GM19043 (cell line): Measurements from ENCODE around the gene CAMK2D.
"Not testable (repeated sequence)": the region's sequence is repeated elsewhere in the genome, so short reads cannot be mapped to it uniquely, and the experiment has no call there.

ENCODE experiments used
- ATAC-seq: cut with Tn5 transposase; IDR thresholded peaks from one replicate; pipeline ENCODE4 v1.9.1; 2021; ENCODE audit warnings: low read depth; ENCODE audit not compliant: unreplicated experiment

CAMK2D gene

DNA sequence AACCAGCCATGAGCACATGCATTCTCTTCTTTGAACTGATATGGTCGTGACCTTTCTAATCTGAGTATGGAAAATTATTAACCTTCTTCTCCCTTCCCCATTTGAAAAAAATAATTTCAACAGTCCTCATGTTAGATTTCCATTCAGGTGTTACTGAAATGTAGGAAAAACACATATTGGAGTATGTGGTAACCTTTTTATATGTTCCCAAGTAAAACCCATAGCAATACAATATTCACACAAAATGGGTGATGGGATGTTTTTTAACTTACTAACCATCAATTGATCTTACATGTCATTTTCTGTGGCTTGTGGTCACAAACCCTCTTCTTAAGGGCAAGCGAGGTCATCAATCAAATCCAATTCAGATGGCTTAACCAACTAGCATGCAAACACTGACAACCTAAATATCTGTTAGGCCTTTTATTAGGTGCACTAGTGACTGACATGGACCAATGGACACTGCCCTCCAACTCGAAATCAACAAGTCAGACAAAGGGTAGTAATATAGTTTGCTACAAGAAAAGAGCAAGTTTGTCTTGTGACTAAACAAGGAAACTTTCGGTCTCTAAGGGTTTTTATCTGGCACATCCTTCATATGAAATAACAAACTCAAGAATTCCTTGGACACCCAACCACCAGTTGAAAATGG, 74.3 kb downstream of the CAMK2D start:
- ATAC-seq, result no peak

DNA sequence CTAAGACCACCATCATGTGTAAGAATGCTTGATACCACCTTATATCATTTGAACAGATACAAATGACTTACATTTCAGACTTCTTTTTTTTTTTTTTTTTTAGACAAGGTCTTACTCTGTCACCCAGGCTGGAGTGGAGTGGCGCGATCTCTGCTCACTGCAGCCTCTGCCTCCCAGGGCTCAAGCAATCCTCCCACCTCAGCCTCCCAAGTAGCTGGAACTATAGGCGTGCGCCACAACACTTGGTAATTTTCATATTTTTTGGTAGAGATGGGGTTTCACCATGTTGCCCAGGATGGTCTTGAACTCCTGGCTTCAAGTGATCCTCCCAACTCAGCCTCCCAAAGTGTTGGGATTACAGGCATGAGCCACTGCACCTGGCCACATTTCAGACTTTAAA, 76.4 kb downstream of the CAMK2D start:
- ATAC-seq, result not testable (repeated sequence)

- no peak for ATAC-seq
Measured at GRCh38 chr4:113684534-113685091, 76.9 kb downstream of the CAMK2D start.

DNA sequence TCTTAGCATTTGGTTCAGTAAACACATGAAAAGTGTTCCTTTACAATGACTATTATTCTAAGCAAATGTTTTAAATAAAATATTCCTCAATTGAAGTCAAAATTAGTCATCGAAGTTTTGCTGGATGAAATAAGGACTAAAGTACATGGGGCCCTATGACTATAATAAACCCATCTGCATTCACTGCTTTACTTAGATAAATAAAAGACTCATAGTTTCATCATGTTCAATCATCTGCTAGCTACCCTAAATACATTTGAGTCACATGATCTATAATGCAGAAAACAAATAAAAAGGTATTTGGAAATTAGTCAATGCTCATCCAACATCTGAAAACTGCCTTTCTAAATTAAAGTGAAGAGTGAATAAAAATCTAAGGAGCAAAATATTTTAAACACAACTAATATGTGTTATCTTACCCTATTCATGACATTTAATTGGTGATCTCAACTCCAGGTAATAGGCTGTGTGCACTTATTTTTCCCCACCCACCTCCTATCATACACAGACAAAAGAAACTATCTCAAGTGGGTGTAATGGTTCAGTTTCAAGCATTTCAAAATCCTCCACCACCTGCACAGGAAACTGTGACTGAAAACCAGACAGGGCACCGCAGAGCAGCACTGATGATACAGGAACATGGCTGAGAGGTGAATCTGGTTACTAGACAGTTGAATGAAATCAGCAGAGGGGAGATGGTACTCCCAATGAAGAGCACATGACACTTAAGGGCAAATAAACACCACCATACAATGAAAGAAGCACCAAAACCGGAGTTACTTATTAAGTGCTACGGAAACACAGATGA, 78.6 kb downstream of the CAMK2D start:
- ATAC-seq, result peak; percentile 93

- no peak for ATAC-seq
Measured at GRCh38 chr4:113678641-113679040, 82.9 kb downstream of the CAMK2D start.

GRCh38 chr4:113677325-113677724, 84.2 kb downstream of the CAMK2D start:
- no peak for ATAC-seq

DNA sequence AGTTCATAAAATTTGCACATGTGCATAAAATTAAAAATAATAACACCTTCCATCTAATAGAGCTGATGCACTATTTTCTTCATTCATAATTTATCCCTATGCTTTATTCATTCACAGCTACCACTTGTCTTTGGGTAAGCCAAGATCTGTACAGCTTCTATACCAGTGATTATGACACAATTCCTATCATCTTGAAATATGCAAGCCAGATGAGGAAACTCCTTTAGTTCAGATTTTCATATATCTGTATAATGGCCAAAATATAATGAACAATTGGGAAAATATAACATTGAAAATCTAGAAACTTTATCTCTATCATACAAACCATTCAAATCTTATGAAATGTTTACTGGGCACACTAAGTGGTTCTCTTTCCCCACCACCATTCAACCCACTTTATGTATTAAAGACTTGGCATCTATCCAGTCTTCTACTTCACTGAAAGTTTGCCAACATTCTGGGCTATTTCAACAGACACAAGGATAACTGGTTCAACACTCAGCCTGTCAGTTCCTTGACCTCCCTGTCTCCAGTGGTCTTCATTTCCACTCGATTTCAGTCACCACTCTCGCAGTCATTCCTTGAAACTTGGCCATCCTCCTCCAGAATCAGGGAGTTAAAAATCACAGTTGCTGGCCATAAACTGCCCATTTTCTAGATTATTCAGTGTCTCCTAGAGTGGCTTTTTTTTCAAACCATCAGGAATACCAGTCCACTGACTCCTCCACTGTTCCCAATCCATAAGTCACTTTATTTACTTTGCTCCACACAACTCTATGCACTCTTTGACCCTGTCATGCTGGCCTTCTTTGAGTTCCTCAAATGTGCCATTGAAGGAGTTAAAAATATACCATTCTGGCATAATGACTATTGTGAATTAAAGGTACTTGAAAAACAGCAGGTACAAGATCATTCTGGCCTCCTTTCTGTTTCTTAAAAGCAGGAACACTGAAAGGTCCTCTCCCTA, 85.5 kb downstream of the CAMK2D start:
- ATAC-seq, result no peak

GRCh38 chr4:113674733-113675132, 86.8 kb downstream of the CAMK2D start:
- no peak for ATAC-seq

DNA sequence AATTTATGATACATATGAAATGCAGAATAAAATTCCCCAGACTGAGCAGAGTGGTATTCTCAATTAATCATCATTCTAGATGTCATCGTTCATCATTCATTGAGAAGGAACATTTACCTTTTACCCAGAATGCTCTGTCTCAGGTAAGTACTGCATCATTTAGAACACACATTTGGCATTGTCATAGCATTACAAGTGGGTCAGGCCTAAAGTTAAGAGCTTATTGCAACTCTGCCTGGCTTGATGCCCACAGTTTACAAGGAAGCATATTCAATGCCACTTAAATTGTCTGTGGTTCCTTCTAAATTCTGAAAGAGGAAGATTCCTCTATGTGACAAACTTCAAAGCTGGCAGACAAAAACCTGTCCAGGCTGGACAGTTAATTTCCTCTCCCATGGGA, 87.3 kb downstream of the CAMK2D start:
- ATAC-seq, result no peak

DNA sequence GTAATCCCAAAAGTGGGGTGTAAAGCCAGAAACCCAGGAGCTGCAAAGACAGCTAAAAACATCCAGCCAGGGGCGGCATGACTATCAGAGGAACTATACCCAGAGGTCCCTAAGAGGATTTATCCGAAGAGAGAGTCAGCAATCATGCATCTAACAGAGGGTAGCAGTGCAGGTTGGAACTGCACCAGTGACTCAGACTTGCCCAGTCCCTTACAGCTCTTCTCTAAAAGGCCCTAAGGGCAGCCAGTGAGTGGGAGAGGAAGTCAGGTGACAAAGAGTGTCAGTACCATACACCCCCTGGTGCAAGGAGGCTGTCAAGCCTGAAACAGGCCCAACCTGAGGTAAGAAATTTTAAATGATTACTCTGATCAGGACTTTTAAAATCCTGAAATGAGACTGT, 88.1 kb downstream of the CAMK2D start:
- ATAC-seq, result peak; percentile 90

- no peak for ATAC-seq
Measured at GRCh38 chr4:113666386-113667114, 95.0 kb downstream of the CAMK2D start.

DNA sequence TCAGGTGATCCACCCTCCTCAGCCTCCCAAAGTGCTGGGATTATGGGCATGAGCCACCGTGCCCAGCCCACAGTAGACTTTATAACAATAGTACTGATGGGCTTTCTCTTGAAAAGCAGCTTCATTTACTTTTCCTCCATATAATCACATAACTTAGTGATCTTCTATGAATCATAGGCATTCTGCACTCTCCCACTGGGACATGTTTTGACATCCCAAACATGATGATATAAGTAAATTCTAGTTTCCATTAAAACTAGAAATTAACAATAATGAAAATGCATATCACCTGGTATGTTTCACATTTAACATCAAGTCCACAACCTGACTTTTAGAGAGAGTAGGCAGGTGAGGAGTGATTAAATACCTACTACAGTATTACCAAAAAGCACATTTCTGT, 96.5 kb downstream of the CAMK2D start:
- ATAC-seq, result no peak

DNA sequence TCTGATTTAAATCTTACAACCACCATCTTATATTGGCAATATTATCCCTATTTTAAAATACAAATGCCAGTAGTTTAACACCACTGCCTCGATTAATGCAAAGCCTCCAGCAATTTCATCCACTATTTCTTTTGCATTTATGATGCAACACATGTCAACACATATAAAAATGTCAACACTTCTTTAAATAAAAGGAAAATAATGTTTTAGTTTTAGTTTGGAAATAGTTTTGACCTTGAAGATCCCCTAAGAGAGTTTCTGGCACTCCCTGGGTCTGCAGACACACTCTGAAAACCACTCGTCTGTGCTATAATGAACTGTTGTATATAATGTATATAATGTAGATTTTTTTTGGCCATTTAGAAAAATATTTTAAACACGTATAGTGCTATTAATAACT, 99.0 kb downstream of the CAMK2D start:
- ATAC-seq, result no peak

DNA sequence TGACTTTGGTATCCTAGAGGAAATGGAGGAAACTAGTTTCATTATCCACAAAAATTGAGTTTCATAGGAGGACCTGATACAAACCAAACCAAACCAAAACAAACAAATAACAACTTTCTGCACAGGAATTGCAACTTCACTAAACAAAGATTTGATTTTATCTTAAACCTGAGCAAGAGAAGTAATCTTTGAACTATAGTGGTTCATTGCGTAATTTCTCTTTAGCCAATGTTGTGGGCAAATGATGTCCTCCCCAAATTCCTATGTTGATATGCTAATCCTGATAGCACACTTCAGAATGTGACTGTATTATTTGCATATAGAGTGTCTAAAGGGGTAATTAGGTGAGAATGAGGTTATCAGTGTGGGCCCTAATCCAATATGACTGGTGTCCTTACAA, 102.4 kb downstream of the CAMK2D start:
- ATAC-seq, result no peak

- no peak for ATAC-seq
Measured at GRCh38 chr4:113657586-113658233, 103.8 kb downstream of the CAMK2D start.

DNA sequence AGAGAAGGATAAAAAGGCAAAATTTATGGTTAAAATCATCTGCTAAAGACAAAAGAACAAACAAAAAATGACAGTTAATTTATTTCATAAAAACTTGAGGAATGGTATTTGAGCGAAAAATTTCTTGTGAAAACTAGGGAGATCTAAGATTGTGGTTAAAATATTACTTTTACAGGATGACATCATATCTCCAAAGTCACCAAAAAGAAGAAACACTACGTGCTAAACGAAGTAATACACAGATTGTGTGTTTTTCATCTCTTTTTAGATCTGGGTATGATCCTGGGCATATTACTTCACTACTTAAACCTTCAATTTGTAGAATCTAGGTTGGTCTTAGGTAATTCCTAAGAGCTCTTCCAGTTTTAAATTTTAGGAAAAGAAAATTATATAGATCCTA, 107.7 kb downstream of the CAMK2D start:
- no peak for ATAC-seq

DNA sequence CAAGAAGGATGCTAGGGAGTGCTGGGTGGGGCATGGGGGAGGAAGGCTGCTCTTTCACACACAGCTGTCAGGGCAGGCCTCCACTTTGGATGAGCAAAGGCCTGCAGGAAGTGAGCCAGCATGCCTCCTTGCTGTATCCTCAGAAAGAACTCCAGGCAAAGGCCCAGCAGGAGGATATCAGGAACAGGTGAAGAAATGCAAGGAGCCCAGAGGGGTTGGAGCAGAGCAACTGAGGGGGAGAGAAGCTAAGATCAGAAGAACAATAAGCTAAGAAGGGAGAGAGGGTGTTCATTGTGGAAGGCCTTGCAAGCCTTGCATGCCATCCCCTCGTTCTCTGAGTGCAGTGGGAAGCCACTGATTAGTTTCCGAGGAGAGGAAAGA, 115.1 kb downstream of the CAMK2D start:
- no peak for ATAC-seq

GRCh38 chr4:113645771-113646441, 115.6 kb downstream of the CAMK2D start:
- ATAC-seq, result no peak

DNA sequence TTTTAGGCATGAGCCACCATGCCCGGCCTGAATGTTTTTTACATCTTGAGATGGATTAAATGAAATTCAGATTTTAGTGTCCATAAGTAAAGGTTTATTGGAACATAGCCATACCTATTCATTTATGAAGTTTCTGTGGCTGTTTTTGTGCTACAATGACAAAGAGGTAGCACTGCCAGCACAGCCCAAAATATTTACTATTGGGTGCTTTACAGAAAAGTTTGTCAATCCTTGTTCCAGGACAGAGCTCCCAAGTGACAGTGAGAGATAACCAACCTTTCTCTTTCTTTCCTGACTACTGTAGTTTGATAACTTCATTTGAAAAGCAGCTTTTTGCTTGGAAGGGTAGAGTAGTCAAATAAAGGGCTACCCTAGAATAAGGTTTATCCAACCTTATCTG, 116.2 kb downstream of the CAMK2D start:
- ATAC-seq, result no peak
